Stimulated activated naive CD8-positive, alpha-beta T cell treated with anti-CD3 and anti-CD28 coated beads, Interleukin-15, Interleukin-2, amounts not matched to agents 100 ng/mL and 50 ng/mL, for 24 hours (primary cell): ENCODE results near the gene NOL4L.

Experiments
- H3K27ac Mint-ChIP-seq: one replicate; pipeline ENCODE4 v1.8.0; 2021; ENCODE audit warnings: mild to moderate bottlenecking, mixed read lengths
- H3K27me3 Mint-ChIP-seq: one replicate; pipeline ENCODE4 v1.8.0; 2021; ENCODE audit warnings: mixed read lengths
- H3K36me3 Mint-ChIP-seq: one replicate; pipeline ENCODE4 v1.8.0; 2021; ENCODE audit warnings: low read depth, mixed read lengths
- H3K4me1 Mint-ChIP-seq: one replicate; pipeline ENCODE4 v1.8.0; 2021; ENCODE audit warnings: low read depth, mixed read lengths
- H3K4me3 Mint-ChIP-seq: one replicate; pipeline ENCODE4 v1.8.0; 2021; ENCODE audit warnings: mild to moderate bottlenecking, mixed read lengths
- H3K9me3 Mint-ChIP-seq: one replicate; pipeline ENCODE4 v1.8.0; 2021; ENCODE audit warnings: mixed read lengths

NOL4L gene

DNA sequence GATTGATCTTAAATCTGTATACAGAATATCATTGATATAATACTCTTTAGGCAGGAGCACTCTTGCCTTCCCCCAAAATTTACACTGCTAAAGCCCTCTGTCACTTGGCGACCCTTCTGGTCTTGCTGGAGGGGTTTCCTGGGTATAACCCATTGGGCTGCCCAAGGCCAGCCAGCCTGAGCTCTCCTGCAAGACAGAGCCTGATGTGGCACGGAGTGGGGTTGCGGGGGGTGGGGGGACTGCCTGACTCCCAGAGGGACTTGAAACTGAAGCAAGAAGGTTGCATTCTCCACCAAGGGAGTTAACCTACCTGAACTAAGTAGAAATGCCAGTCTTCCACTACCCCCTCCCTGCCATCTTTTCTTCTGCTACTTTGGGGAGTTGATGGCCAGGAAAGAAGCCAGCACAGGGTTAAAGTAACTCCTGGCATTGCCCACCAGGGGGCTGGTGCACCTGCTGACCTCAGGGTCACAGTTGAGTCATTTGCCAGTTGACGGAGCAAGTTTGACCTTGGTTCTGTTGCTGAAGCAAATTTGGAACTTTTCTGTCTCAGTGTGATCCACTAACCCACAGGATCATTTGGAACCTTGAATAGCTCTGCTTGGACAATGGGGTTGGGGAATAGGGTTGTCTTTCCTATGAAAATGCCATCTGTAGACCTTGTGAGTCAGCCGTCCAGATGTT, 147.6 kb downstream of the NOL4L start:
- H3K4me3 Mint-ChIP-seq, result no peak overlapping the region
- peaks cover 25% of the 10 kb centered on the region for H3K4me1 Mint-ChIP-seq
- H3K27ac Mint-ChIP-seq, result no peak overlapping the region
- H3K27me3 Mint-ChIP-seq, result no peaks in the 10 kb centered on the region
- H3K9me3 Mint-ChIP-seq, result no peaks in the 10 kb centered on the region
- peaks cover 80% of the 10 kb centered on the region for H3K36me3 Mint-ChIP-seq

DNA sequence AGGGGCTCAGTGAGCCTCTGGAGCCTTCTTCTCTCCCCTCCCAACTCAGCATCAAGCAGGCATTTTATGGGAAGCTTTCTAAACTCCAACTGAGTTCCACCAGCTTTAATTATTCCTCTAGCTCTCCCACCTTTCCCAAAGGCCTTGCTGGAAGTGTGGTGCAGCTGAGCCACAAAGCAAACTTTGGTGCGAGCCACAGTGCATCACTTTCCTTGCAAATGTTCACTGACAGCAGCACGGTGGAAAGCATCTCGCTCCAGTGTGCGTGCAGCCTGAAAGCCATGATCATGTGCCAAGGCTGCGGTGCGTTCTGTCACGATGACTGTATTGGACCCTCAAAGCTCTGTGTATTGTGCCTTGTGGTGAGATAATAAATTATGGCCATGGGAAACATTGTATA, 148.2 kb downstream of the NOL4L start:
- Mint-ChIP-seq H3K9me3 (no peaks in the 10 kb centered on the region), H3K36me3 (peaks cover 82% of the 10 kb centered on the region), H3K4me1 (peaks cover 23% of the 10 kb centered on the region), H3K4me3 (no peak overlapping the region), H3K27me3 (no peaks in the 10 kb centered on the region), H3K27ac (no peak overlapping the region)

DNA sequence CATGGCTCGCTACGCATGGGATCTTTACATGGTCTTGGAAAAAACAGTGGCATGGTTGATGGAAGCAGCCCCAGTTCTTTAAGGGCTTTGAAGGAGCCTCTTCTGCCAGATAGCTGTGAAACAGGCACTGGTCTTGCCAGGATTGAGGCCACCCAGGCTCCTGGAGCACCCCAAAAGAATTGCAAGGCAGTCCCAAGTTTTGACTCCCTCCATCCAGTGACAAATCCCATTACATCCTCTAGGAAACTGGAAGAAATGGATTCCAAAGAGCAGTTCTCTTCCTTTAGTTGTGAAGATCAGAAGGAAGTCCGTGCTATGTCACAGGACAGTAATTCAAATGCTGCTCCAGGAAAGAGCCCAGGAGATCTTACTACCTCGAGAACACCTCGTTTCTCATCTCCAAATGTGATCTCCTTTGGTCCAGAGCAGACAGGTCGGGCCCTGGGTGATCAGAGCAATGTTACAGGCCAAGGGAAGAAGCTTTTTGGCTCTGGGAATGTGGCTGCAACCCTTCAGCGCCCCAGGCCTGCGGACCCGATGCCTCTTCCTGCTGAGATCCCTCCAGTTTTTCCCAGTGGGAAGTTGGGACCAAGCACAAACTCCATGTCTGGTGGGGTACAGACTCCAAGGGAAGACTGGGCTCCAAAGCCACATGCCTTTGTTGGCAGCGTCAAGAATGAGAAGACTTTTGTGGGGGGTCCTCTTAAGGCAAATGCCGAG, 148.8 kb downstream of the NOL4L start:
- no peak overlapping the region for H3K4me3 Mint-ChIP-seq
- peaks cover 88% of the 10 kb centered on the region for H3K36me3 Mint-ChIP-seq
- H3K4me1 Mint-ChIP-seq, result peaks cover 23% of the 10 kb centered on the region
- H3K9me3 Mint-ChIP-seq, result no peaks in the 10 kb centered on the region
- H3K27ac Mint-ChIP-seq, result peak overlapping the region; percentile 40
- H3K27me3 Mint-ChIP-seq, result no peaks in the 10 kb centered on the region

DNA sequence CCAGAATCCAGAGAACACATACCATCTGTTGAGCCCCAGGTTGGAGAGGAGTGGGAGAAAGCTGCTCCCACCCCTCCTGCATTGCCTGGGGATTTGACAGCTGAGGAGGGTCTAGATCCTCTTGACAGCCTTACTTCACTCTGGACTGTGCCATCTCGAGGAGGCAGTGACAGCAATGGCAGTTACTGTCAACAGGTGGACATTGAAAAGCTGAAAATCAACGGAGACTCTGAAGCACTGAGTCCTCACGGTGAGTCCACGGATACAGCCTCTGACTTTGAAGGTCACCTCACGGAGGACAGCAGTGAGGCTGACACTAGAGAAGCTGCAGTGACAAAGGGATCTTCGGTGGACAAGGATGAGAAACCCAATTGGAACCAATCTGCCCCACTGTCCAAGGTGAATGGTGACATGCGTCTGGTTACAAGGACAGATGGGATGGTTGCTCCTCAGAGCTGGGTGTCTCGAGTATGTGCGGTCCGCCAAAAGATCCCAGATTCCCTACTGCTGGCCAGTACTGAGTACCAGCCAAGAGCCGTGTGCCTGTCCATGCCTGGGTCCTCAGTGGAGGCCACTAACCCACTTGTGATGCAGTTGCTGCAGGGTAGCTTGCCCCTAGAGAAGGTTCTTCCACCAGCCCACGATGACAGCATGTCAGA, 149.6 kb downstream of the NOL4L start:
- H3K27ac Mint-ChIP-seq, result no peak overlapping the region

DNA sequence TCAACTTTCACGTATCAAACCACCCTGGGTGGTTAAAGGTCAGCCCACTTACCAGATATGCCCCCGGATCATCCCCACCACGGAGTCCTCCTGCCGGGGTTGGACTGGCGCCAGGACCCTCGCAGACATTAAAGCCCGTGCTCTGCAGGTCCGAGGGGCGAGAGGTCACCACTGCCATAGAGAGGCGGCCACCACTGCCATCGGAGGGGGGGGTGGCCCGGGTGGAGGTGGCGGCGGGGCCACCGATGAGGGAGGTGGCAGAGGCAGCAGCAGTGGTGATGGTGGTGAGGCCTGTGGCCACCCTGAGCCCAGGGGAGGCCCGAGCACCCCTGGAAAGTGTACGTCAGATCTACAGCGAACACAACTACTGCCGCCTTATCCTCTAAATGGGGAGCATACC, 150.7 kb downstream of the NOL4L start:
- Mint-ChIP-seq H3K27ac (no peak overlapping the region), H3K36me3 (peaks cover 96% of the 10 kb centered on the region), H3K4me1 (peaks cover 16% of the 10 kb centered on the region), H3K9me3 (no peaks in the 10 kb centered on the region), H3K4me3 (no peak overlapping the region), H3K27me3 (no peaks in the 10 kb centered on the region)

More for the DNA sequence above, 149.6 kb downstream of the NOL4L start:
- H3K4me1 Mint-ChIP-seq, result peaks cover 23% of the 10 kb centered on the region
- no peak overlapping the region for H3K4me3 Mint-ChIP-seq
- H3K9me3 Mint-ChIP-seq, result no peaks in the 10 kb centered on the region
- H3K27me3 Mint-ChIP-seq, result no peaks in the 10 kb centered on the region
- H3K36me3 Mint-ChIP-seq, result peaks cover 89% of the 10 kb centered on the region

DNA sequence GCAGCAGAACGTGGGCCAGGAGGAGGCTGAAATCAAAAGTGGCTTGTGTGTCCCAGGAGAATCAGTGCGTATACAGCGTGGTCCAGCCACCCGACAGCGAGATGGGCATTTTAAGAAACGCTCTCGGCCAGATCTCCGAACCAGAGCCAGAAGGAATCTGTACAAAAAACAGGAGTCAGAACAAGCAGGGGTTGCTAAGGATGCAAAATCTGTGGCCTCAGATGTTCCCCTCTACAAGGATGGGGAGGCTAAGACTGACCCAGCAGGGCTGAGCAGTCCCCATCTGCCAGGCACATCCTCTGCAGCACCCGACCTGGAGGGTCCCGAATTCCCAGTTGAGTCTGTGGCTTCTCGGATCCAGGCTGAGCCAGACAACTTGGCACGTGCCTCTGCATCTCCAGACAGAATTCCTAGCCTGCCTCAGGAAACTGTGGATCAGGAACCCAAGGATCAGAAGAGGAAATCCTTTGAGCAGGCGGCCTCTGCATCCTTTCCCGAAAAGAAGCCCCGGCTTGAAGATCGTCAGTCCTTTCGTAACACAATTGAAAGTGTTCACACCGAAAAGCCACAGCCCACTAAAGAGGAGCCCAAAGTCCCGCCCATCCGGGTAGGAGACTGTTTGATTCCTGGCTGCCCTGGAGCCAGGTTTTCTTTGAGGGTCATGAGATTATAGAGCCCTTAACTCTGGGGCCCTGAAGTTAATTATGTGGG, 151.7 kb downstream of the NOL4L start:
- Mint-ChIP-seq H3K27me3 (no peaks in the 10 kb centered on the region), H3K4me3 (no peak overlapping the region), H3K27ac (no peak overlapping the region), H3K36me3 (peaks cover 95% of the 10 kb centered on the region), H3K9me3 (no peaks in the 10 kb centered on the region), H3K4me1 (peaks cover 6% of the 10 kb centered on the region)

DNA sequence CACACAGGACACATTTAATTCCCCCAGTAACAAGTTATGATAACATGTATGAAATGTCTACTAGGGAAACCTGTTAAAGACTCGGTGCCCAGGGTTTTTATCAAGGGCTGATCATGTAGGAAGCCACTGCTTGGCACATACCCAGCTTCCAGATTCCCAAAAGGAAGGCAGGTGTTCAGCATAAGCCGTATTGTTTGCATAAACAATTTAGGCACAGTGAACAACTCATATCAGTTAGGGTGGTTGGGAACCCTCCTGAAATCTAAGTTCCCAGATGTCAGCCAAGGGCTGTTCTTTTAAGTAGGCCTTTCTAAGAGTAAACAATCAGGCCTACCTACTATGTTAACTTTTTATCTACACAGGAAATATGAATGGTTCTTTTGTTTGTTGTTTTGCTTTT, 152.9 kb downstream of the NOL4L start:
- Mint-ChIP-seq H3K4me3 (no peak overlapping the region), H3K27ac (peak overlapping the region; percentile 18), H3K36me3 (peaks cover 96% of the 10 kb centered on the region), H3K27me3 (no peaks in the 10 kb centered on the region), H3K4me1 (no peaks in the 10 kb centered on the region), H3K9me3 (no peaks in the 10 kb centered on the region)

DNA sequence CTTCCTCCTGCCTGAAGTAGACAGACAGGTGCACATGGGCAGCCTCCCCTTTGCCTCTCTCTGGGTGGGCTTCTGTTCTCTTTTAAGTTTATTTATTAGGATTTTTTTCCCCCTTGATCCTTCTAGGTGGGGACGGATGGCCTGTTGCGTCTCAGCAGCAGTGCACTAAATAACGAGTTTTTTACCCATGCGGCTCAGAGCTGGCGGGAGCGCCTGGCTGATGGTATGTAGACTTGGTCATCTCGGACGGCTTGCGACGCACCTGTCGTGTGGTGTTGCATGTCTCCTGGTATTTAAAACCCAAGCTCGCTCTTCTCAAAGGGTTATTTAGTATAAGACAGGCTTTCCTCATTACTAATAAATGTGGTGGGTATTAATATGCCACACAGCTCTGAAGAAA, 153.7 kb downstream of the NOL4L start:
- Mint-ChIP-seq H3K27me3 (no peaks in the 10 kb centered on the region), H3K4me3 (no peak overlapping the region), H3K27ac (no peak overlapping the region), H3K9me3 (no peaks in the 10 kb centered on the region), H3K36me3 (peaks cover 93% of the 10 kb centered on the region), H3K4me1 (no peaks in the 10 kb centered on the region)

DNA sequence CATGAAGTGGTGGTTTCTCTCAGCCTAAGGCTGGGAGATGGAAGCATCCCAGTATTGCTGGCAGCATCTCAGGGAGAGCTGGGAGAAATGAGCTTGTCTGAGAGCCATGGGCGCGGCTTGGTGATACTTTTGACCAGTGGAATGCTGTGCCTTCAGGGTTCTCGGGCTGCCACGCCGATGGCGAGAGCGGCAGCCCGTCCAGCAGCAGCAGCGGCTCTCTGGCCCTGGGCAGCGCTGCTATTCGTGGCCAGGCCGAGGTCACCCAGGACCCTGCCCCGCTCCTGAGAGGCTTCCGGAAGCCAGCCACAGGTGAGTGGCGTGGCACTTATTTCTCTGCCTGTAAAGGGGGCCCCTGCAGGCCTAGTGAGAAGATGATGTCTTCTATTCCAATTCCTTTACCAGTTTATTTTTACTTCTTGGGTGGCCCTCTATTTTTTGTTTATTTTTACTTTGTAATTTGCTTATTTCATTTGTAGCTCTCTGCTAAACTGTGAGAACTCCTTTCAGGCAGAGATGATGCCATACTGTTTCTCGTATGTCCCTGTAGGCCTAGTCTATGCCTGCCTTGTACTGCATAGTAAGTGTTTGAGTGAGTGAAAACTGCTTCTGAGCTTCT, 155.3 kb downstream of the NOL4L start:
- no peaks in the 10 kb centered on the region for H3K4me1 Mint-ChIP-seq
- peaks cover 91% of the 10 kb centered on the region for H3K36me3 Mint-ChIP-seq
- H3K27ac Mint-ChIP-seq, result no peak overlapping the region

DNA sequence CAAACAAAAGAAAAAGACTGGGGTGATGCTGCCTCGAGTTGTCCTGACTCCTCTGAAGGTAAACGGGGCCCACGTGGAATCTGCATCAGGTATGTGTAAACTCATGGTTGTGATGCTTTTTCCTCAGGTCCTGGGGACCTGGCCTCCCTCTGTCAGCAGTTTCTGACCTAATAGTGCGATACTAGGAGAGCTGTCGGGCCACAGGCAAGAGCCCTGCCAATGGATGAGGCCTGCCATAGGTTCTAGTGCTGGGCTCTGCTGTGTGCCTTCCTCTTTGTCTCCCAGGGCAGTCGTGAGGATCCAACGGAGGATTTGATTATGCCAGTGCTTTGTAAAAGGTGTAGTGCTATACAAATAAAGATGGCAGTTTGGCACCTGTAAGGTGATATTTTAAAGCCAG, 155.8 kb downstream of the NOL4L start:
- no peak overlapping the region for H3K4me3 Mint-ChIP-seq
- H3K36me3 Mint-ChIP-seq, result peaks cover 89% of the 10 kb centered on the region
- no peaks in the 10 kb centered on the region for H3K27me3 Mint-ChIP-seq
- H3K27ac Mint-ChIP-seq, result no peak overlapping the region
- H3K4me1 Mint-ChIP-seq, result no peaks in the 10 kb centered on the region
- H3K9me3 Mint-ChIP-seq, result no peaks in the 10 kb centered on the region

More for the DNA sequence above, 155.3 kb downstream of the NOL4L start:
- Mint-ChIP-seq H3K4me3 (no peak overlapping the region), H3K9me3 (no peaks in the 10 kb centered on the region), H3K27me3 (no peaks in the 10 kb centered on the region)

DNA sequence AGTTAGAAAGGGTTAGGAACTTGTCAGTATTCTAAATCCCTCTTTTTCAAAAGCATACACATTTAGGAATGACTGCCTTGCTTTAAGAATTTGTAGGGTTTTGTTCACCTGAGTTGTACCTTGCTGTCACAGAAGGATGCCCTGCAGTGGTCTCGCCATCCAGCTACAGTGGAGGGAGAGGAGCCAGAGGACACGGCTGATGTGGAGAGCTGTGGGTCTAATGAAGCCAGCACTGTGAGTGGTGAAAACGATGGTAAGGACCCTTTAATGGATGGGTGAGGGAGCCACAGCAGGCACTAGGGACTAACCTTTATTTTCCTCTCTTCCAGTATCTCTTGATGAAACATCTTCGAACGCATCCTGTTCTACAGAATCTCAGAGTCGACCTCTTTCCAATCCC, 157.1 kb downstream of the NOL4L start:
- peak overlapping the region; percentile 30 for H3K27ac Mint-ChIP-seq
- no peaks in the 10 kb centered on the region for H3K9me3 Mint-ChIP-seq
- no peaks in the 10 kb centered on the region for H3K27me3 Mint-ChIP-seq
- H3K36me3 Mint-ChIP-seq, result peaks cover 77% of the 10 kb centered on the region
- H3K4me1 Mint-ChIP-seq, result no peaks in the 10 kb centered on the region
- H3K4me3 Mint-ChIP-seq, result no peak overlapping the region

DNA sequence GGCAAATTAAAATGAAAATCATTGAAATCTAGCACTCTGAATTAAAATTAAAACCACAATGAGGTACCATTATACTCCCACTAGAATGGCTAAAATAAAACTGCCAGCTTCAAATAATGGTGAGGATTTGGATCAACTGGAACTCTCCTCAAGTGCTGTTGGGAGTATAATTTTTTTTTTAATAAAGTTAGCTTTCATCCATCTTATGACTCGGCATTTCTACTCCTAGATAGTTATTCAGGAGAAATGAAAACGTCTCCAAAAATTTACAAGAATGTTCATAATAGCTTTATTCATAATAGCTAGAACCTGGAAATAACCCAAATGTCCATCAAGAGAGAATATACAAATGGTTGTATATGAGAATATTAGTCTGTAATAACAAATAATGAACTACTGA, 163.8 kb downstream of the NOL4L start:
- H3K9me3 Mint-ChIP-seq, result no peaks in the 10 kb centered on the region
- H3K27me3 Mint-ChIP-seq, result no peaks in the 10 kb centered on the region
- peaks cover 31% of the 10 kb centered on the region for H3K4me1 Mint-ChIP-seq
- H3K36me3 Mint-ChIP-seq, result peaks cover 42% of the 10 kb centered on the region
- no peak overlapping the region for H3K27ac Mint-ChIP-seq
- H3K4me3 Mint-ChIP-seq, result no peak overlapping the region

DNA sequence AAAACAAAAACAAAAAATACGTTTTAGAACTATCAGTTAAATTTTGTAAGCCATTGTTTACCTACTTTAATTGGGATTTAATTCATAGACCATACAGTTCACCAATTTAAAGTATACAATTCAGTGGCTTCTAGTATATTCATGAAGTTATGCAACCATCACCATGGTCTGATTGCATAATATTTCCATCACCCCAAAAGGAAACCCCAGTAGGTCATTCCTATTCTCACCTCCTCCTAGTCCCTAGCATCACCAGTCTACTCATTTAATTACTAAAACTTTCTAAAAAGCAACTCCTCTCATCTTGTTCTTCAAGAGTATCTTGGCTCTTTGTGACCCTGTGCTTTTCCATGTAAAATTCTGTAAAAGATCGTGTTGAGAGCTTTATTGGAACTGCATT, 166.8 kb downstream of the NOL4L start:
- no peaks in the 10 kb centered on the region for H3K27me3 Mint-ChIP-seq
- H3K27ac Mint-ChIP-seq, result peak overlapping the region; percentile 13
- peaks cover 40% of the 10 kb centered on the region for H3K36me3 Mint-ChIP-seq
- peaks cover 54% of the 10 kb centered on the region for H3K4me1 Mint-ChIP-seq
- no peak overlapping the region for H3K4me3 Mint-ChIP-seq
- H3K9me3 Mint-ChIP-seq, result no peaks in the 10 kb centered on the region

DNA sequence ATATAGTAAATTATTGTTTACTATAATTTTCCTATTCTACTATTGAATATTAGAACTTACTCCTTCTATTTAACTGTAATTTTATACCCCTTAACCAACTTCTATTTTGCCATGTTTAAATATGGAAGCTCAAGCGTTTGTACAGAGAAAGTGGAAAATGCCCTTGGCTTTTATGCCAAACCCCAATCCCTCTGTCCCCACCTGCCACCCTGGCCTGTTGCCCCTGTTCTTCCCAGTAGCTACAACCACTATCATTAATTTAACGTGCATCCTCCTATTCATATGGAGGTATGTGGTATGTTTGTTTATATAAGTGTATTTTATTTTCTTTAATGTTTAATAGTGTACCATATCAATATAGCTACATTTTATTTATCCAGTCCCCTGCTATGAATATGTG, 168.9 kb downstream of the NOL4L start:
- Mint-ChIP-seq H3K4me3 (no peak overlapping the region), H3K9me3 (no peaks in the 10 kb centered on the region), H3K27me3 (no peaks in the 10 kb centered on the region), H3K4me1 (peaks cover 68% of the 10 kb centered on the region), H3K36me3 (peaks cover 42% of the 10 kb centered on the region), H3K27ac (no peak overlapping the region)
